IMR-90 (cell line): ENCODE measurements around the gene DRC3. TPM values are rescaled to one million over a fixed set of nuclear protein-coding genes. Genes with fewer than 3 reads are reported as not detected.

Experiments
- ATAC-seq: fragments of 200-7000 bp; cut with Tn5 transposase; 2 replicates; pipeline ENCODE4 v1.9.1; 2020; ENCODE audit warnings: low read depth, mild to moderate bottlenecking, moderate library complexity
- BruUV-seq: library from RNA; stranded (reverse); fragments of 400-500 nt; replicated peaks from 2 replicates; lab custom pipeline; 2021; lab: Mats Ljungman, UMichigan
- CTCF ChIA-PET: fragments of 300-600 bp; formaldehyde crosslinking; extraction: SDS; loops from one replicate; lab custom pipeline; 2021; ENCODE audit warnings: antibody characterized with exemption; lab: Yijun Ruan, JAX
- POLR2A ChIA-PET: fragments of 300-600 bp; sonication (Branson Sonifier 250); formaldehyde crosslinking; loops from one replicate; lab custom pipeline; 2022; ENCODE audit warnings: antibody characterized with exemption; ENCODE audit not compliant: unreplicated experiment; lab: Charles Lee
- DNase-seq: peaks from one replicate; pipeline ENCODE4 v3.0.0; 2013
- H2AFZ ChIP-seq: replicated peaks from 2 replicates; pipeline ENCODE3; 2013; ENCODE audit warnings: low read length, mild to moderate bottlenecking; ENCODE audit not compliant: poor library complexity
- H2AK5ac ChIP-seq: 2 replicates; pipeline ENCODE4 v1.6.1; 2013; ENCODE audit warnings: low read depth, low read length, inconsistent platforms
- H2AK9ac ChIP-seq: replicated peaks from 2 replicates; pipeline ENCODE3; 2013; ENCODE audit warnings: mild to moderate bottlenecking, low read depth, low read length, moderate library complexity; ENCODE audit not compliant: poor library complexity
- H2BK120ac ChIP-seq: 2 replicates; pipeline ENCODE4 v1.6.1; 2013; ENCODE audit warnings: low read depth, low read length, inconsistent platforms
- H2BK15ac ChIP-seq: 3 replicates; pipeline ENCODE4 v1.6.1; 2013; ENCODE audit warnings: low read depth, low read length, inconsistent platforms
- H2BK20ac ChIP-seq: 2 replicates; pipeline ENCODE4 v1.6.1; 2013; ENCODE audit warnings: low read depth, mild to moderate bottlenecking, inconsistent platforms, low read length, moderate library complexity
- H2BK5ac ChIP-seq: 2 replicates; pipeline ENCODE4 v1.6.1; 2013; ENCODE audit warnings: mild to moderate bottlenecking, low read depth, low read length, inconsistent platforms; ENCODE audit not compliant: poor library complexity, severe bottlenecking
- H3K14ac ChIP-seq: replicated peaks from 2 replicates; pipeline ENCODE4 v1.6.1; 2013; ENCODE audit warnings: low read depth, low read length, inconsistent platforms
- H3K18ac ChIP-seq: 2 replicates; pipeline ENCODE4 v1.6.1; 2013; ENCODE audit warnings: low read depth, low read length, control low read depth
- H3K23ac ChIP-seq: 2 replicates; pipeline ENCODE4 v1.6.1; 2013; ENCODE audit warnings: low read depth, low read length, inconsistent platforms
- H3K27ac ChIP-seq: 2 replicates; pipeline ENCODE4 v1.5.1; 2013; ENCODE audit warnings: mild to moderate bottlenecking, control low read depth, low read length; ENCODE audit not compliant: insufficient read depth
- H3K27me3 ChIP-seq: 2 replicates; pipeline ENCODE4 v1.6.1; 2013; ENCODE audit warnings: low read length; ENCODE audit not compliant: control insufficient read depth, insufficient read depth
- H3K36me3 ChIP-seq: 2 replicates; pipeline ENCODE4 v1.6.1; 2013; ENCODE audit warnings: low read length, mixed read lengths; ENCODE audit not compliant: control insufficient read depth, insufficient read depth
- H3K4ac ChIP-seq: 2 replicates; pipeline ENCODE4 v1.6.1; 2013; ENCODE audit warnings: low read depth, low read length, inconsistent platforms
- H3K4me1 ChIP-seq: 2 replicates; pipeline ENCODE4 v1.6.1; 2013; ENCODE audit warnings: low read length, mixed read lengths; ENCODE audit not compliant: control insufficient read depth, insufficient read depth
- H3K4me2 ChIP-seq: 2 replicates; pipeline ENCODE4 v1.6.1; 2013; ENCODE audit warnings: low read depth, mild to moderate bottlenecking, control low read depth, low read length, moderate library complexity
- H3K4me3 ChIP-seq: 2 replicates; pipeline ENCODE4 v1.5.1; 2013; ENCODE audit warnings: low read depth, mild to moderate bottlenecking, control low read depth, low read length, moderate library complexity; ENCODE audit not compliant: insufficient read depth
- H3K56ac ChIP-seq: 2 replicates; pipeline ENCODE4 v1.6.1; 2013; ENCODE audit warnings: low read length, inconsistent platforms; ENCODE audit not compliant: insufficient read depth; ENCODE audit errors: extremely low read depth
- H3K79me1 ChIP-seq, 2 experiments: 2 replicates each; pipeline ENCODE4 v1.6.1; 2013; ENCODE audit warnings: low read length in 2 of 2, inconsistent platforms in 1 of 2, low read depth in 1 of 2
- H3K9ac ChIP-seq: 2 replicates; pipeline ENCODE4 v1.6.1; 2013; ENCODE audit warnings: low read depth, low read length, control low read depth
- H3K9me1 ChIP-seq: 2 replicates; pipeline ENCODE4 v1.6.1; 2013; ENCODE audit warnings: low read length, inconsistent platforms; ENCODE audit not compliant: insufficient read depth
- H3K9me3 ChIP-seq: 2 replicates; pipeline ENCODE4 v1.6.1; 2013; ENCODE audit warnings: low read length; ENCODE audit not compliant: control insufficient read depth, insufficient read depth
- H4K20me1 ChIP-seq: 2 replicates; pipeline ENCODE4 v1.6.1; 2013; ENCODE audit warnings: low read length, inconsistent platforms; ENCODE audit not compliant: insufficient read depth
- H4K5ac ChIP-seq: 2 replicates; pipeline ENCODE4 v1.6.1; 2013; ENCODE audit warnings: mild to moderate bottlenecking, low read depth, low read length, control low read depth
- H4K8ac ChIP-seq, 2 experiments: 2 replicates each; pipeline ENCODE4 v1.6.1; 2013; ENCODE audit warnings: low read depth in 2 of 2, low read length in 2 of 2, control low read depth in 1 of 2, inconsistent platforms in 1 of 2
- H4K91ac ChIP-seq: 2 replicates; pipeline ENCODE4 v1.6.1; 2013; ENCODE audit warnings: low read depth, low read length, inconsistent platforms; ENCODE audit not compliant: insufficient read depth
- CHD1 ChIP-seq: IDR thresholded peaks from 2 replicates; pipeline ENCODE4 v1.6.1; 2012; ENCODE audit warnings: low read depth, low read length, improper control_type of control experiment
- FOS ChIP-seq: fragments of 150-350 bp; IDR thresholded peaks from 2 replicates; pipeline ENCODE4 v1.6.1; 2016; ENCODE audit warnings: low read depth, low read length
- MAFK ChIP-seq: IDR thresholded peaks from 2 replicates; pipeline ENCODE4 v1.6.1; 2012; ENCODE audit warnings: low read depth, low read length, improper control_type of control experiment
- MXI1 ChIP-seq: IDR thresholded peaks from 2 replicates; pipeline ENCODE4 v1.6.1; 2012; ENCODE audit warnings: low read depth, mild to moderate bottlenecking, low read length, moderate library complexity, borderline replicate concordance
- SMC3 ChIP-seq: fragments of 150-350 bp; IDR thresholded peaks from 2 replicates; pipeline ENCODE4 v1.6.1; 2016; ENCODE audit warnings: low read depth, mild to moderate bottlenecking, antibody characterized with exemption, low read length, moderate library complexity
- WGBS, 2 experiments: methylation state at CpG; one replicate each; pipeline versions ENCODE4 v1.1.5 to v1.1.7; 2013; ENCODE audit warnings: missing lambda C conversion rate in 2 of 2; ENCODE audit not compliant: insufficient read length in 1 of 2; ENCODE audit errors: extremely low coverage in 2 of 2; 5-methylcytosine and 5-hydroxymethylcytosine counted together
- dilution Hi-C: fragments of 300-500 bp; cut with HindIII; formaldehyde crosslinking; loops from one replicate; pipeline ENCODE4 v1.14.3; 2018; ENCODE audit warnings: low sequenced_read_pairs; ENCODE audit not compliant: unreplicated experiment
- in situ Hi-C: fragments of 300-500 bp; cut with MboI; formaldehyde crosslinking; loops from 3 replicates; pipeline ENCODE4 v1.14.3; 2019; ENCODE audit warnings: low sequenced_read_pairs, inconsistent platforms, mixed read lengths
- intact Hi-C: fragments of 100-400 bp; cut with micrococcal nuclease; formaldehyde crosslinking; loops from 2 replicates; pipeline ENCODE4 v1.10.0; 2022
- polyA plus RNA-seq, 3 experiments: library from polyadenylated mRNA; depleted of rRNA; stranded (reverse); fragments of >200 nt; gene quantifications; 2 replicates each; pipeline ENCODE4 v1.2.3, GENCODE V29; 2012; ENCODE audit warnings: low replicate concordance in 1 of 3
- total RNA-seq: library from RNA; depleted of rRNA; stranded (reverse); fragments of >200 nt; gene quantifications from 2 replicates; pipeline ENCODE4 v1.2.3, GENCODE V29; 2012

The DRC3 gene
- total and polyA plus RNA-seq, 2 of the 4 experiments (the other 2 are of a cell fraction) = 0.55 to 0.72 TPM

- Histone ChIP-seq H4K5ac (no peak overlapping the region), H3K9me3 (no peaks in the 10 kb centered on the region), H3K18ac (no peak overlapping the region), H3K36me3 (no peaks in the 10 kb centered on the region), H3K9me1 (peaks cover 2% of the 10 kb centered on the region), H3K14ac (no peak overlapping the region), H3K4ac (no peak overlapping the region), H2BK15ac (no peak overlapping the region), H2BK5ac (no peak overlapping the region), H3K27ac (no peak overlapping the region), H2BK120ac (no peak overlapping the region), H3K9ac (no peak overlapping the region), H3K23ac (no peak overlapping the region), H2AFZ (no peak overlapping the region), H4K20me1 (no peaks in the 10 kb centered on the region), H2AK9ac (no peak overlapping the region), H3K79me1 (no peaks in the 10 kb centered on the region), H3K56ac (no peak overlapping the region), H3K4me2 (no peak overlapping the region), H4K8ac (no peak overlapping the region), H3K27me3 (no peaks in the 10 kb centered on the region), H2AK5ac (no peak overlapping the region; the same call in 1 of the 2 replicates), H4K91ac (no peak overlapping the region), H2BK20ac (no peak overlapping the region), H3K4me3 (no peak overlapping the region), H3K4me1 (peaks cover 8% of the 10 kb centered on the region; the same call in 1 of the 2 replicates)
- 100% methylated on average over 4 of the region's 12 CpGs; no CpG with 5 or more reads in 1 of the 2 experiments for WGBS, 2 experiments
- in situ Hi-C loops = no loop called here
- no TSS peak for BruUV-seq
- TF ChIP-seq MAFK (no peak), FOS (no peak), MXI1 (no peak), SMC3 (no peak), CHD1 (no peak)
- intact Hi-C loops = loop anchor here (5.0 kb wide), 1 partner anchor 33 kb away; no protein-coding TSS in a partner anchor
- CTCF ChIA-PET = no interaction called here
- ATAC-seq = no peak
- dilution Hi-C loops = no loop called here
- no peak for DNase-seq
- POLR2A ChIA-PET = no interaction called here
These were observed 21.2 kb downstream of the DRC3 start for GRCh38 chr17:17993852-17994251.
